Measurements from ENCODE around the gene LAMA4.
A peak's percentile ranks its signal among the peaks of the same experiment; 100 is the strongest.

The LAMA4 gene

GRCh38 chr6:112253841-112254816 lies at the start of gene LAMA4:
Gene LAMA4 (minus strand): TSS chr6:112254567. CDS start chr6:112254150, 417 bp downstream.
- DNase-seq, result peak; percentile 61

GRCh38 chr6:112302142-112302705 lies 47.9 kb upstream of the LAMA4 start:
- DNase-seq, result no peak

- no peak for DNase-seq
These were observed 46.5 kb upstream of the LAMA4 start for GRCh38 chr6:112300896-112301295.

- DNase-seq, result no peak
These were observed 44.5 kb upstream of the LAMA4 start for GRCh38 chr6:112298816-112299281.

- no peak for DNase-seq
These were observed 43.8 kb upstream of the LAMA4 start for GRCh38 chr6:112298021-112298745.

GRCh38 chr6:112296694-112297093 lies 42.3 kb upstream of the LAMA4 start:
- no peak for DNase-seq

GRCh38 chr6:112296122-112296521 lies 41.8 kb upstream of the LAMA4 start:
- DNase-seq, result no peak

GRCh38 chr6:112291161-112291762 lies 36.9 kb upstream of the LAMA4 start:
- DNase-seq, result no peak

GRCh38 chr6:112289038-112289566 lies 34.7 kb upstream of the LAMA4 start:
- no peak for DNase-seq

- DNase-seq, result no peak
These were observed 34.1 kb upstream of the LAMA4 start for GRCh38 chr6:112288475-112288874.

GRCh38 chr6:112287577-112288225 lies 33.3 kb upstream of the LAMA4 start:
- DNase-seq, result no peak

- DNase-seq, result no peak
These were observed 32.3 kb upstream of the LAMA4 start for GRCh38 chr6:112286500-112287144.

- DNase-seq, result peak; percentile 65
These were observed 31.6 kb upstream of the LAMA4 start for GRCh38 chr6:112286010-112286409.

- no peak for DNase-seq
These were observed 30.2 kb upstream of the LAMA4 start for GRCh38 chr6:112284603-112285002.

GRCh38 chr6:112283621-112284020 lies 29.3 kb upstream of the LAMA4 start:
- DNase-seq, result no peak

GRCh38 chr6:112281821-112282615 lies 27.7 kb upstream of the LAMA4 start:
- DNase-seq, result no peak

GRCh38 chr6:112279031-112279935 lies 24.9 kb upstream of the LAMA4 start:
- no peak for DNase-seq

- no peak for DNase-seq
These were observed 21.0 kb upstream of the LAMA4 start for GRCh38 chr6:112275365-112275764.

GRCh38 chr6:112274774-112275173 lies 20.4 kb upstream of the LAMA4 start:
- no peak for DNase-seq

GRCh38 chr6:112272799-112273198 lies 18.4 kb upstream of the LAMA4 start:
- DNase-seq, result no peak
